GM21423 (cell line): ENCODE results near the gene MAPK13.
"Not testable (repeated sequence)": the region's sequence is repeated elsewhere in the genome, so short reads cannot be mapped to it uniquely, and the experiment has no call there.

Source experiments
- ATAC-seq: cut with Tn5 transposase; IDR thresholded peaks from one replicate; pipeline ENCODE4 v1.9.1; 2021; ENCODE audit warnings: mild to moderate bottlenecking, moderate library complexity; ENCODE audit not compliant: unreplicated experiment

Gene MAPK13

GRCh38 chr6:36126553-36127458 lies 3.5 kb upstream of the MAPK13 start:
- no peak for ATAC-seq

- ATAC-seq, result no peak
Measured at GRCh38 chr6:36127462-36128016, 2.8 kb upstream of the MAPK13 start.

- ATAC-seq, result no peak
Measured at GRCh38 chr6:36128073-36128472, 2.2 kb upstream of the MAPK13 start.

- no peak for ATAC-seq
Measured at GRCh38 chr6:36128793-36129192, 1.5 kb upstream of the MAPK13 start.

- not testable (repeated sequence) for ATAC-seq
Measured at GRCh38 chr6:36129334-36129733, 979 bp upstream of the MAPK13 start.

- ATAC-seq, result no peak
Measured at GRCh38 chr6:36130667-36131510, 576 bp downstream of the MAPK13 start.

GRCh38 chr6:36131511-36132245 lies 1.4 kb downstream of the MAPK13 start:
- peak; percentile 88 for ATAC-seq

GRCh38 chr6:36132246-36132895 lies 2.1 kb downstream of the MAPK13 start:
- no peak for ATAC-seq

- no peak for ATAC-seq
Measured at GRCh38 chr6:36133148-36133547, 2.8 kb downstream of the MAPK13 start.

GRCh38 chr6:36133912-36134311 lies 3.6 kb downstream of the MAPK13 start:
- ATAC-seq, result no peak

- no peak for ATAC-seq
Measured at GRCh38 chr6:36135053-36135731, 4.9 kb downstream of the MAPK13 start.

GRCh38 chr6:36136034-36136433 lies 5.7 kb downstream of the MAPK13 start:
- no peak for ATAC-seq

- no peak for ATAC-seq
Measured at GRCh38 chr6:36136551-36136950, 6.2 kb downstream of the MAPK13 start.

- ATAC-seq, result no peak
Measured at GRCh38 chr6:36138667-36139066, 8.4 kb downstream of the MAPK13 start.

- ATAC-seq, result no peak
Measured at GRCh38 chr6:36139431-36139830, 9.1 kb downstream of the MAPK13 start.

- ATAC-seq, result no peak
Measured at GRCh38 chr6:36139991-36140710, 9.8 kb downstream of the MAPK13 start.

GRCh38 chr6:36141091-36141490 lies 10.8 kb downstream of the MAPK13 start:
- ATAC-seq, result no peak

GRCh38 chr6:36141961-36142360 lies 11.6 kb downstream of the MAPK13 start:
- ATAC-seq, result no peak
